ENCODE measurements around the gene SLC22A12.
A peak's percentile ranks its signal among the peaks of the same experiment; 100 is the strongest.

Gene SLC22A12

GRCh38 chr11:64650923-64651523 is 60.0 kb downstream of the SLC22A12 start:
- peak; percentile 58 for DNase-seq (ENCODE audit: low spot score)
